ENCODE measurements around the gene HSPA5.
A peak's percentile ranks its signal among the peaks of the same experiment; 100 is the strongest.
"Not testable (repeated sequence)": the region's sequence is repeated elsewhere in the genome, so short reads cannot be mapped to it uniquely, and the experiment has no call there.

HSPA5 gene

DNA sequence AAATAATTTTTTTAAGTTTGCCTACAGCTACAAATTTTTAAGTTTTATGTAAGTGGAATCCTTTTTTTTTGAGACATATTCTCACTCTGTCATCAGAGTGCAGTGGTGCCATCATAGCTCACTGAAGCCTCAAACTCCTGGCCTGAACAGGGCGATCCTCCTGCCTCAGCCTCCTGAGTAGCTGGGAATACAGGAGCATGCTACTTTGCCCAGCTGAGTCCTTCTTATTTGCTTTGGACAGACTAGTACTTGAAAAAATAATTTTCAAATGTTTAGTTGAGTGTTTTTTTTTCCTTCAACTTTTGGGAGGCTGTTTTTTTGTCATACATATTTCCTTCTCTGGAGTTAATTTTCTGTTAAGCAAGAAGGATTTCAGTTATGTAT, 27.9 kb upstream of the HSPA5 start:
- TF ChIP-seq POLR2AphosphoS5 (IDR thresholded peaks at IDR 0.05; ENCODE audit: borderline replicate concordance, low read depth, low read length) = no peak
- Histone ChIP-seq H3K36me3 (ENCODE audit: insufficient read depth, low read length) (peaks cover 19% of the 10 kb centered on the region; the same call in 1 of the 2 replicates), H3K9me3 (ENCODE audit: low read depth, low read length) (no peaks in the 10 kb centered on the region), H3K9ac (ENCODE audit: insufficient read length) (no peak overlapping the region), H3K27ac (no peak overlapping the region), H3K4me3 (no peak overlapping the region)
- no peak for DNase-seq (ENCODE audit: low read depth, low spot score)

- no peak overlapping the region for H3K4me3 ChIP-seq
- DNase-seq (ENCODE audit: low read depth, low spot score) = no peak
- H3K9ac ChIP-seq (ENCODE audit: insufficient read length) = no peak overlapping the region
- H3K27ac ChIP-seq = no peak overlapping the region
- H3K36me3 ChIP-seq (ENCODE audit: insufficient read depth, low read length) = peaks cover 19% of the 10 kb centered on the region; the same call in 1 of the 2 replicates
- H3K9me3 ChIP-seq (ENCODE audit: low read depth, low read length) = no peaks in the 10 kb centered on the region
- no peak for TF ChIP-seq FOXP2 (optimal IDR thresholded peaks at IDR 0.05; ENCODE audit: control extremely low read depth, extremely low read length, insufficient read depth)
- no peak for TF ChIP-seq POLR2AphosphoS5 (IDR thresholded peaks at IDR 0.05; ENCODE audit: borderline replicate concordance, low read depth, low read length)
- no peak for TF ChIP-seq EZH2 (IDR thresholded peaks at IDR 0.05)
Measured at GRCh38 chr9:125268394-125269013, 27.4 kb upstream of the HSPA5 start.

DNA sequence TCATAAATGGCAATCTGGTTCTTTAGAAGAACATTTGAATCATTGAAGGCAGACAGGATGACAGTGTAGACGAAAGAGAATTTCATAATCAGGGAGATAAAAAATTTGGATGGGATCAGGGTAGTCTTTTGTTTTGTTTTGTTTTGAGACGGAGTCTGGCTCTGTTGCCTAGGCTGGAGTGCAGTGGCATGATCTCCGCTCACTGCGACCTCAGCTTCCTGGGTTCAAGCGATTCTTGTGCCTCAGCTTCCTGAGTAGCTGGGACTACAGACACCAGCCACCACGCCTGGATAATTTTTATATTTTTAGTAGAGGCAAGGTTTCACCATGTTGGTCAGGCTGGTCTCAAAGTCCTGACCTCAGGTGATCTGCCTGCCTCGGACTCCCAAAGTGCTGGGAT, 22.9 kb upstream of the HSPA5 start:
- H3K4me3 ChIP-seq; H3K9ac ChIP-seq (ENCODE audit: insufficient read length); H3K9me3 ChIP-seq (ENCODE audit: low read depth, low read length); DNase-seq (ENCODE audit: low read depth, low spot score); H3K27ac ChIP-seq: not testable (repeated sequence)
- H3K36me3 ChIP-seq (ENCODE audit: insufficient read depth, low read length) = peaks cover 16% of the 10 kb centered on the region; the same call in 1 of the 2 replicates

GRCh38 chr9:125262294-125262991, 21.3 kb upstream of the HSPA5 start:
- Histone ChIP-seq H3K9me3 (ENCODE audit: low read depth, low read length) (no peaks in the 10 kb centered on the region), H3K27ac (no peak overlapping the region), H3K9ac (ENCODE audit: insufficient read length) (peak overlapping the region; percentile 86), H3K4me3 (peak overlapping the region; percentile 86), H3K36me3 (ENCODE audit: insufficient read depth, low read length) (peaks cover 14% of the 10 kb centered on the region; the same call in 1 of the 2 replicates)
- DNase-seq (ENCODE audit: low read depth, low spot score) = no peak
- no peak for TF ChIP-seq POLR2AphosphoS5 (IDR thresholded peaks at IDR 0.05; ENCODE audit: borderline replicate concordance, low read depth, low read length)
- TF ChIP-seq EZH2 (IDR thresholded peaks at IDR 0.05) = no peak

DNA sequence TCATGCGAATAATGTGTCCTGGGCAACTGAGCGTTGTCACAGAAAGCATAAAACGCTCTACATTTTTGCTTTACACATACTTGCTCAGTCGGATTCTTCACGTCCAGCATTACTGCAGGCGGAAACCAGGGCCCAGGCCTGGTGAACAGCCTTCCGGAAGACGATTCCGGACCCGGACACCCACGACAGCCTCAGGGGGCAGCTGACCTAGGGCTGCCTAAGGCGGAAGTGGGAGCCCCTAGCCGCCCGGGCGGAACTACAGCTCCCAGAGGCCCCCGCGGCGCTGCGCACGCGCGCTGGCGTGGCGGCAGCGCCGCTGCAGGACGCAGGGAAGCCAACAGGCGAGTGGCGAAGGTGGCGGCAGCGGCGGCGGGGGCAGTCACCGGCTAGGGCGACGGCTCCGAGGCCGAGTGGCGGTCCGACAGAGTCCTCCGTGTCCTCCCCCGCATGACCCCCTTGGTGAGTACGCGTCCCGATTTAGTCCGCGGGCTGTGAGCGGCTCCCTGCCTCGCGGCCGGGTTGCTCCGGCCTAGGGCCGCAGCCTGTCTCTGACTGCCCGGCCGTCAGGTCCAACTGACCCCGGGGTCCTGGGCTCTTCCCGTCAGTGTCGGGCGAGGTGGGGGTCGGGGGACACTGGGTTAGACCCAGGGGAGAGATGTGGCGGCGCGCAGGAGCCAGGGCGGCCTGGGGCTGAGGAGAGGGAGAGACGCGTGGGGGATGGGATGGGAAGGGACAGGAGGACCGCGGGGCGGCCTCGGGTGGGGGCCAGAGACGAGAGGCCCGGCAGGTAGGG, 20.6 kb upstream of the HSPA5 start, which contains the start of gene GAPVD1:
Gene GAPVD1 (plus strand): TSS at position 326 of the 793 bp plus-strand sequence. CDS start 37,096 bp downstream, outside the sequence.
- Histone ChIP-seq H3K27ac (no peak within 1 kb of the TSS), H3K9me3 (ENCODE audit: low read depth, low read length) (no peaks in the 10 kb centered on the region), H3K9ac (ENCODE audit: insufficient read length) (peak within 1 kb of the TSS; percentile 86), H3K36me3 (ENCODE audit: insufficient read depth, low read length) (peaks cover 8% of the 10 kb centered on the region; the same call in 1 of the 2 replicates), H3K4me3 (peak within 1 kb of the TSS; percentile 86)
- DNase-seq (ENCODE audit: low read depth, low spot score) = no peak
- TF ChIP-seq FOXP2 (optimal IDR thresholded peaks at IDR 0.05; ENCODE audit: control extremely low read depth, extremely low read length, insufficient read depth) (no peak), POLR2AphosphoS5 (IDR thresholded peaks at IDR 0.05; ENCODE audit: borderline replicate concordance, low read depth, low read length) (peak; percentile 76)

GRCh38 chr9:125260561-125260960, 19.4 kb upstream of the HSPA5 start:
- H3K27ac ChIP-seq = no peak overlapping the region

DNA sequence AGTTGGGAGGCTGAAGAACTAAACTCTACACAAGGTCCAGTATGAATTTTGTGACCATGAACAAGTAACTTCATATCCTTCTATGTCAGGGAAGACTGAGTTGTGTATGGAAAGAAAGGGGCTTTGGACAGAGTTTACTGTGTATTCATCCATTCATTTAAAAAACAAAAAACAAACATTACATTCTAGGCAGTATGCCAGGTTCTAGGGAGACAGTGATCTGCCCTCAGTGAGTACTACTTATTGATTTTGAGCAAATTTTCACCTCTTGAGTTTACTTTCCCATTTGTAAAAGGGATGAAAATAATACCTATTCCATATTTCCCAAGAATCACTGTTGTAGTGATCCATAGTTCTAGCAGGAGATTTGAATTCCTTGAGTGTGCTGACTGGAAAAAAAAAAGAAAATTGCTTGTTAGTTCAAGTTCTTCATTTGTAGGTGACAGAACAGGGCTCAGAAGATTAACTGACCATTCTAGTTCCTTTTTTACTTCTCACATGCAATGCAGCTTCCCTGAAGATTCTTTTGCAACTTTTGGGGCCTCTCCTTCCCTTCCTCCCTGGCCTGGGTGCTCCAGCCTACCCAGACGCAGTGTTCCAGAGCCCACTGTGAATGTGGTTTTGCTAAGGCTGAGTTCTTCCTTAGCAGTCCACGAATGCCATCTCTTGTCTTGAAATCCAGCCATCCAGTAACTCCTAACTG, 17.8 kb upstream of the HSPA5 start:
- no peak for DNase-seq (ENCODE audit: low read depth, low spot score)
- H3K9ac ChIP-seq (ENCODE audit: insufficient read length) = no peak overlapping the region
- H3K4me3 ChIP-seq = no peak overlapping the region
- H3K27ac ChIP-seq = no peak overlapping the region
- no peaks in the 10 kb centered on the region for H3K9me3 ChIP-seq (ENCODE audit: low read depth, low read length)
- no peaks in the 10 kb centered on the region; the same call in 1 of the 2 replicates for H3K36me3 ChIP-seq (ENCODE audit: insufficient read depth, low read length)
- TF ChIP-seq FOXP2 (optimal IDR thresholded peaks at IDR 0.05; ENCODE audit: control extremely low read depth, extremely low read length, insufficient read depth) (no peak), POLR2AphosphoS5 (IDR thresholded peaks at IDR 0.05; ENCODE audit: borderline replicate concordance, low read depth, low read length) (no peak), EZH2 (IDR thresholded peaks at IDR 0.05) (no peak)

More at GRCh38 chr9:125260561-125260960, 19.4 kb upstream of the HSPA5 start:
- no peaks in the 10 kb centered on the region for H3K9me3 ChIP-seq (ENCODE audit: low read depth, low read length)
- H3K9ac ChIP-seq (ENCODE audit: insufficient read length) = no peak overlapping the region
- no peak for TF ChIP-seq EZH2 (IDR thresholded peaks at IDR 0.05)
- TF ChIP-seq POLR2AphosphoS5 (IDR thresholded peaks at IDR 0.05; ENCODE audit: borderline replicate concordance, low read depth, low read length) = no peak
- TF ChIP-seq FOXP2 (optimal IDR thresholded peaks at IDR 0.05; ENCODE audit: control extremely low read depth, extremely low read length, insufficient read depth) = no peak
- no peak for DNase-seq (ENCODE audit: low read depth, low spot score)
- peaks cover 6% of the 10 kb centered on the region; the same call in 1 of the 2 replicates for H3K36me3 ChIP-seq (ENCODE audit: insufficient read depth, low read length)
- no peak overlapping the region for H3K4me3 ChIP-seq

- no peak overlapping the region for H3K4me3 ChIP-seq
- H3K36me3 ChIP-seq (ENCODE audit: insufficient read depth, low read length) = no peaks in the 10 kb centered on the region
- no peak overlapping the region for H3K9ac ChIP-seq (ENCODE audit: insufficient read length)
- H3K9me3 ChIP-seq (ENCODE audit: low read depth, low read length) = no peaks in the 10 kb centered on the region
- no peak for TF ChIP-seq FOXP2 (optimal IDR thresholded peaks at IDR 0.05; ENCODE audit: control extremely low read depth, extremely low read length, insufficient read depth)
- no peak for TF ChIP-seq POLR2AphosphoS5 (IDR thresholded peaks at IDR 0.05; ENCODE audit: borderline replicate concordance, low read depth, low read length)
- no peak for TF ChIP-seq EZH2 (IDR thresholded peaks at IDR 0.05)
- DNase-seq (ENCODE audit: low read depth, low spot score) = no peak
- no peak overlapping the region for H3K27ac ChIP-seq
Measured at GRCh38 chr9:125258160-125258785, 17.1 kb upstream of the HSPA5 start.

Measured in SK-N-MC (cell line).